Measurements from ENCODE around the gene SBNO2. TPM values are rescaled to one million over a fixed set of nuclear protein-coding genes. Genes with fewer than 3 reads are reported as not detected.

Gene SBNO2
- total RNA-seq, 1 donor from 2014 or later, result 46.4 TPM

Other genes with a start within 250 kb of the SBNO2 start
- gene ARID3A, start 248.2 kb downstream of the SBNO2 start, total RNA-seq (ENCODE audit: unreplicated experiment), result 108 TPM
- 53.1 TPM for gene WDR18, start 189.9 kb downstream of the SBNO2 start, total RNA-seq (ENCODE audit: unreplicated experiment)
- 0.95 TPM for gene GRIN3B, start 173.8 kb downstream of the SBNO2 start, total RNA-seq (ENCODE audit: unreplicated experiment)
- gene TMEM259, start 153.1 kb downstream of the SBNO2 start, total RNA-seq (ENCODE audit: unreplicated experiment), result 182 TPM
- gene RNU6-2, start 152.7 kb downstream of the SBNO2 start, total RNA-seq (ENCODE audit: unreplicated experiment), result not detected
- gene CNN2, start 147.7 kb downstream of the SBNO2 start, total RNA-seq (ENCODE audit: unreplicated experiment), result 456 TPM
- 16.3 TPM for gene ABCA7, start 134.2 kb downstream of the SBNO2 start, total RNA-seq (ENCODE audit: unreplicated experiment)
- gene ARHGAP45, start 107.1 kb downstream of the SBNO2 start, total RNA-seq (ENCODE audit: unreplicated experiment), result 2.4 TPM
- gene POLR2E, start 78.9 kb downstream of the SBNO2 start, total RNA-seq (ENCODE audit: unreplicated experiment), result 166 TPM
- gene GPX4, start 70.3 kb downstream of the SBNO2 start, total RNA-seq (ENCODE audit: unreplicated experiment), result 330 TPM
- 63.9 TPM for gene STK11, start 31.5 kb upstream of the SBNO2 start, total RNA-seq (ENCODE audit: unreplicated experiment)
- 10.4 TPM for gene CBARP, start 63.7 kb upstream of the SBNO2 start, total RNA-seq (ENCODE audit: unreplicated experiment)
- 175 TPM for gene ATP5F1D, start 67.5 kb upstream of the SBNO2 start, total RNA-seq (ENCODE audit: unreplicated experiment)
- 204 TPM for gene MIDN, start 74.3 kb upstream of the SBNO2 start, total RNA-seq (ENCODE audit: unreplicated experiment)
- gene CIRBP, start 95.1 kb upstream of the SBNO2 start, total RNA-seq (ENCODE audit: unreplicated experiment), result 315 TPM
- gene FAM174C, start 101.3 kb upstream of the SBNO2 start, total RNA-seq (ENCODE audit: unreplicated experiment), result 22.7 TPM
- gene EFNA2, start 111.6 kb upstream of the SBNO2 start, total RNA-seq (ENCODE audit: unreplicated experiment), result 14.6 TPM
- 84.0 TPM for gene NDUFS7, start 209.6 kb upstream of the SBNO2 start, total RNA-seq (ENCODE audit: unreplicated experiment)
- gene GAMT, start 227.3 kb upstream of the SBNO2 start, total RNA-seq (ENCODE audit: unreplicated experiment), result 18.1 TPM
- gene DAZAP1, start 233.3 kb upstream of the SBNO2 start, total RNA-seq (ENCODE audit: unreplicated experiment), result 145 TPM

Data from endothelial cell (in vitro differentiated cells).